ENCODE measurements around the gene DYRK3. TPM values are rescaled to one million over a fixed set of nuclear protein-coding genes. Genes with fewer than 3 reads are reported as not detected.

Gene DYRK3
- total RNA-seq (1 to 10 TPM; 2.3 to 7.0 (median 3.8) TPM), polyA plus RNA-seq (1 to 10 TPM; 2.4 to 4.8 TPM)

GRCh38 chr1:206635080-206635977 lies at the start of gene DYRK3:
DYRK3 (plus strand) TSS chr1:206635536; CDS start chr1:206635704, 168 bp downstream.
- no peak for FAIRE-seq
- Histone ChIP-seq H3K4me1 (peaks cover 8 to 20% (median 9%) of the 10 kb centered on the region in 3 donors), H3K27ac (peak within 1 kb of the TSS; percentile 57 to 80 (median 73)), H3K27me3 (no peaks in the 10 kb centered on the region), H3K36me3 (no peaks in the 10 kb centered on the region), H3K9me3 (no peaks in the 10 kb centered on the region), H3K4me3 (peak within 1 kb of the TSS; percentile 76 to 96 (median 86))
- intact Hi-C loops (cut with DNase I) = no loop called here
- DNase-seq = peak; percentile 95 to 99 (median 96)
- ATAC-seq = peak; percentile 97 to 98 (median 98)
- TF ChIP-seq CTCF (IDR thresholded peaks at IDR 0.05) = no peak
- 1% methylated on average over 66 to 84 of the region's 84 CpGs for WGBS, 2 donors

- WGBS, 2 donors = 42 to 51% methylated on average over 13 of the region's 13 CpGs
- intact Hi-C loops (cut with DNase I) = loop anchor here in 1 of 3 donors (5.0 kb wide), 2 partner anchors 44 to 99 kb away; no protein-coding TSS in a partner anchor
- peaks cover 0 to 23% (median 6%) of the 10 kb centered on the region in 3 donors for H3K36me3 ChIP-seq
These were observed 48.6 kb upstream of the DYRK3 start for GRCh38 chr1:206586501-206587445.

GRCh38 chr1:206587904-206588303 lies 47.4 kb upstream of the DYRK3 start:
- WGBS, 2 donors = 87 to 94% methylated on average over 14 of the region's 14 CpGs
- Histone ChIP-seq H3K27me3 (no peaks in the 10 kb centered on the region), H3K9me3 (no peaks in the 10 kb centered on the region), H3K36me3 (peaks cover 0 to 34% (median 16%) of the 10 kb centered on the region in 3 donors), H3K27ac (no peak overlapping the region), H3K4me1 (no peaks in the 10 kb centered on the region), H3K4me3 (no peak overlapping the region)
- no peak for ATAC-seq
- DNase-seq = no peak
- FAIRE-seq = no peak
- TF ChIP-seq CTCF (IDR thresholded peaks at IDR 0.05) = no peak
- intact Hi-C loops (cut with DNase I) = loop anchor here in 1 of 3 donors (5.0 kb wide), 2 partner anchors 46 to 101 kb away; no protein-coding TSS in a partner anchor

More at GRCh38 chr1:206586501-206587445, 48.6 kb upstream of the DYRK3 start:
- DNase-seq (no peak), FAIRE-seq (no peak), ATAC-seq (peak in 1 of 4 donors; percentile 54)
- Histone ChIP-seq H3K9me3 (no peaks in the 10 kb centered on the region), H3K4me1 (no peaks in the 10 kb centered on the region), H3K4me3 (no peak overlapping the region), H3K27me3 (no peaks in the 10 kb centered on the region), H3K27ac (peak overlapping the region in 1 of 4 donors; percentile 45)
- TF ChIP-seq CTCF (IDR thresholded peaks at IDR 0.05) = no peak

- Histone ChIP-seq H3K27ac (peak overlapping the region in 1 of 4 donors; percentile 28), H3K4me3 (no peak overlapping the region), H3K9me3 (no peaks in the 10 kb centered on the region), H3K4me1 (no peaks in the 10 kb centered on the region), H3K36me3 (peaks cover 0 to 36% (median 16%) of the 10 kb centered on the region in 3 donors), H3K27me3 (no peaks in the 10 kb centered on the region)
- DNase-seq (no peak), ATAC-seq (no peak), FAIRE-seq (no peak)
- intact Hi-C loops (cut with DNase I) = loop anchor here in 1 of 3 donors (5.0 kb wide), 2 partner anchors 46 to 101 kb away; no protein-coding TSS in a partner anchor
- 77 to 89% methylated on average over 6 of the region's 6 CpGs for WGBS, 2 donors
- no peak for TF ChIP-seq CTCF (IDR thresholded peaks at IDR 0.05)
These were observed 46.8 kb upstream of the DYRK3 start for GRCh38 chr1:206588492-206588891.

Data from pancreas (tissue), 10 donors.